ENCODE measurements around the gene TMEM178B. TPM values are rescaled to one million over a fixed set of nuclear protein-coding genes. Genes with fewer than 3 reads are reported as not detected.
"Not testable (repeated sequence)": the region's sequence is repeated elsewhere in the genome, so short reads cannot be mapped to it uniquely, and the experiment has no call there.

The TMEM178B gene
- total RNA-seq, 1 donor from 2014 or later: 87.0 TPM

GRCh38 chr7:141142058-141142457 is 68.2 kb downstream of the TMEM178B start:
- DNase-seq (ENCODE audit: low read depth): no peak

GRCh38 chr7:141144921-141145629 is 71.2 kb downstream of the TMEM178B start:
- DNase-seq (ENCODE audit: low read depth): peak; percentile 80

- peak; percentile 49 for DNase-seq (ENCODE audit: low read depth)
Measured at GRCh38 chr7:141145630-141145982, 71.7 kb downstream of the TMEM178B start.

- DNase-seq (ENCODE audit: low read depth): no peak
Measured at GRCh38 chr7:141147482-141147881, 73.6 kb downstream of the TMEM178B start.

- no peak for DNase-seq (ENCODE audit: low read depth)
Measured at GRCh38 chr7:141150465-141150864, 76.6 kb downstream of the TMEM178B start.

GRCh38 chr7:141151746-141152145 is 77.9 kb downstream of the TMEM178B start:
- no peak for DNase-seq (ENCODE audit: low read depth)

GRCh38 chr7:141153231-141153630 is 79.4 kb downstream of the TMEM178B start:
- DNase-seq (ENCODE audit: low read depth): no peak

- no peak for DNase-seq (ENCODE audit: low read depth)
Measured at GRCh38 chr7:141154131-141154732, 80.4 kb downstream of the TMEM178B start.

- DNase-seq (ENCODE audit: low read depth): no peak
Measured at GRCh38 chr7:141156407-141156806, 82.5 kb downstream of the TMEM178B start.

- no peak for DNase-seq (ENCODE audit: low read depth)
Measured at GRCh38 chr7:141157138-141157765, 83.4 kb downstream of the TMEM178B start.

- DNase-seq (ENCODE audit: low read depth): peak; percentile 100
Measured at GRCh38 chr7:141158561-141158960, 84.7 kb downstream of the TMEM178B start.

GRCh38 chr7:141160246-141160860 is 86.5 kb downstream of the TMEM178B start:
- DNase-seq (ENCODE audit: low read depth): peak; percentile 86

- peak; percentile 80 for DNase-seq (ENCODE audit: low read depth)
Measured at GRCh38 chr7:141161550-141162535, 88.0 kb downstream of the TMEM178B start.

GRCh38 chr7:141165521-141165920 is 91.7 kb downstream of the TMEM178B start:
- DNase-seq (ENCODE audit: low read depth): peak; percentile 36

GRCh38 chr7:141166926-141167325 is 93.1 kb downstream of the TMEM178B start:
- no peak for DNase-seq (ENCODE audit: low read depth)

GRCh38 chr7:141167381-141167964 is 93.6 kb downstream of the TMEM178B start:
- no peak for DNase-seq (ENCODE audit: low read depth)

- not testable (repeated sequence) for DNase-seq (ENCODE audit: low read depth)
Measured at GRCh38 chr7:141169157-141169556, 95.3 kb downstream of the TMEM178B start.

GRCh38 chr7:141175728-141176127 is 101.9 kb downstream of the TMEM178B start:
- not testable (repeated sequence) for DNase-seq (ENCODE audit: low read depth)

GRCh38 chr7:141177120-141177519 is 103.3 kb downstream of the TMEM178B start:
- not testable (repeated sequence) for DNase-seq (ENCODE audit: low read depth)

- DNase-seq (ENCODE audit: low read depth): no peak
Measured at GRCh38 chr7:141178486-141179135, 104.7 kb downstream of the TMEM178B start.

Data from renal cortical epithelial cell (primary cell).